Mucosa of rectum (tissue), 2 donors: ENCODE measurements around the gene SGTB.
A peak's percentile ranks its signal among the peaks of the same experiment; 100 is the strongest.
"Not testable (repeated sequence)": the region's sequence is repeated elsewhere in the genome, so short reads cannot be mapped to it uniquely, and the experiment has no call there.

Experiments used
- H3K27ac ChIP-seq, 2 donors: one replicate each; pipeline ENCODE4 v1.7.0; 2013; ENCODE audit warnings: inconsistent platforms in 2 of 2, low read depth in 2 of 2, low read length in 2 of 2
- H3K27me3 ChIP-seq, 2 donors: one replicate each; pipeline ENCODE4 v1.7.0; 2013; ENCODE audit warnings: low read length in 2 of 2; ENCODE audit not compliant: control insufficient read depth in 2 of 2, insufficient read depth in 2 of 2
- H3K36me3 ChIP-seq, 2 donors: one replicate each; pipeline ENCODE4 v1.7.0; 2013; ENCODE audit warnings: low read length in 2 of 2; ENCODE audit not compliant: control insufficient read depth in 2 of 2, insufficient read depth in 2 of 2
- H3K4me1 ChIP-seq, 2 donors: one replicate each; pipeline ENCODE4 v1.7.0; 2013; ENCODE audit warnings: low read length in 2 of 2, mild to moderate bottlenecking in 1 of 2; ENCODE audit not compliant: control insufficient read depth in 2 of 2, insufficient read depth in 2 of 2
- H3K4me3 ChIP-seq, 2 donors: one replicate each; pipeline ENCODE4 v1.7.0; 2013; ENCODE audit warnings: low read length in 2 of 2
- H3K9ac ChIP-seq, 2 donors: one replicate each; pipeline ENCODE4 v1.7.0; 2013; ENCODE audit warnings: low read length in 2 of 2, low read depth in 1 of 2, mild to moderate bottlenecking in 1 of 2
- H3K9me3 ChIP-seq, 2 donors: one replicate each; pipeline ENCODE4 v1.7.0; 2013; ENCODE audit warnings: low read length in 2 of 2; ENCODE audit not compliant: control insufficient read depth in 2 of 2
- donor health status: healthy.
- donor health status: Normal muscosa, but diverticular disease.

Gene SGTB

DNA sequence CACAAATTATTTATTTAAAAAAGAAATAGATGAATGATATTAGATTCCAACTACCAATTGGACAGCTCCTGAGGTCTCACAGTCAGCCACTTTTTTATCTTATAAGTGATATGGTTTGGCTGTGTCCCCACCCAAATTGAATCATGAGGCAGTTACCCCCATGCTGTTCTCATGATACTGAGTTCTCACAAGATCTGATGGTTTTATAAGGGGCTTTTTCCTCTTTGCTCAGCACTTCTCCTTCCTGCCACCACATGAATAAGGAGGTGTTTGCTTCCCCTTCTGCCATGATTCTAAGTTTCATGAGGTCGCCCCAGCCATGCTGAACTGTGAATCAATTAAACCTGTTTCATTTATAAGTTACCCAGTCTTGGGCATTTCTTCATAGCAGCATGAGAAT is 13.0 kb upstream of the SGTB start:
- no peak overlapping the region for H3K9ac ChIP-seq
- H3K4me3 ChIP-seq, result no peak overlapping the region
- no peaks in the 10 kb centered on the region for H3K4me1 ChIP-seq
- H3K27me3 ChIP-seq, result no peaks in the 10 kb centered on the region
- H3K9me3 ChIP-seq, result no peaks in the 10 kb centered on the region
- no peaks in the 10 kb centered on the region for H3K36me3 ChIP-seq
- H3K27ac ChIP-seq, result no peak overlapping the region

DNA sequence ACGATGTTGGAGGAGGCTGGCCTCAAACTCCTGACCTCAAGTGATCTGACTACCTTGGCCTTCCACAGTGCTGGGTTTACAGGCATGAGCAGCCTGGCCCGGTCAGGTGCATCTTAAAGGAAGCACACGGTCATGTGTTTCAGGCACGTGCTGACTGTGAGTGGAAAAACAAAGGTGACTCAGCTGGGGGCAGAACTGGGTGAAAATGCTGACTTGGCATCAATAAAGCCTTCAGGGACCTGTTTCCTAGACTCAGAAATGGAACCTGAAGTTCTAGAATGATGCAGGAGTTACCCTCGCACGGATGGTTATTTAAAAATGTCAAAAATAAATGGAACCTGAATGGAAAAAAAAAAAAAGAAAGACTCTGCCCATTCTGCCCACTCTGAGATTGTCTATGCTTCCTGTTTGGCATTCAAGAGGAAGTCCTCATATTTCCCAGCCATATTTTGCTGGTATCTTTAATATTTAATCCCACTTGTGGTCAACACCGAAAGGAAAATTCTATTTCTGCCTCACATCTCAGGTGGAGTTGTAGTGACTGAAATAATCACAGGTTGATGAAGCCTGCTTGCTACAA is 12.4 kb upstream of the SGTB start:
- H3K4me3 ChIP-seq, H3K9me3 ChIP-seq, H3K9ac ChIP-seq, H3K36me3 ChIP-seq, H3K27me3 ChIP-seq, H3K4me1 ChIP-seq, H3K27ac ChIP-seq: not testable (repeated sequence)

DNA sequence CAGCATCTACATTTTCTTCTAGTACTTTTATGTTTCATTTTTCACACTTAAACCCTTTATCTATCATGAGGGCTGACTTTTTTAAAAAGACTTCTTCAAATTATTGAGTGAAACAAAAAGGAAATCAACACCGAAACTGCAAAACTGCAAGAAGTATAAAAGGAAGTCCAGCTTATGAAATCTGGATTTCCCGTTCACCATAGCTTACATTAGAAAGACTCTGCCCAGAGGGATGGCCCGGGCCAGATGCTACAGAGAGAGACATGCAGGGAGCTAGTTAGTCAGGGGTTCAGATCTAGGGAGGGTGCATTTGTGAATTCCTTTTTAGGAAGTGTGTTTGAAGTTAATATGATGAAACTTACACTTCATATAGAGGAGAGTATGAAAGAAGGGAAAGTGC is 10.1 kb upstream of the SGTB start:
- H3K36me3 ChIP-seq, H3K9ac ChIP-seq, H3K27ac ChIP-seq: not testable (repeated sequence)

DNA sequence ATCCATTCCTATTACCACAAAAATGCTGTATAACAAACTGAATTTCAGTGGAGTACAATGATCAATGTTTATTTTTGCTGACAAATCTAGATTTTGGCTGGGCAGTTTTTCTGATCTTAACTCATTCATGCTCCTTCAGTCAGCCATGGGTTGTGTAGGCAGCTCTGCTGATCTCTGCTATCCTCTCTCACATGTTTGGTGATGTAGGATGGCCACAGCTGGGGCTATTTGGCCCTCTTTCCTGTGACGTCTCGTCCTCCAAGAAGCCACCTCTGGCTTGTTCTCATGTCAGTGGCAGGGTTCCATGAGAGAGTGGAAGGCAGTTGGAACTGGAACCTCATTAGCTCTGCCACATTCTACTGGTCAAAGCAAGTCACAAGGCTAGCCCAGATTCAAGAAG is 9.0 kb upstream of the SGTB start:
- no peak overlapping the region for H3K27ac ChIP-seq
- no peak overlapping the region for H3K4me3 ChIP-seq
- H3K9me3 ChIP-seq, result no peaks in the 10 kb centered on the region
- no peak overlapping the region for H3K9ac ChIP-seq
- H3K27me3 ChIP-seq, result no peaks in the 10 kb centered on the region
- no peaks in the 10 kb centered on the region for H3K36me3 ChIP-seq
- no peaks in the 10 kb centered on the region for H3K4me1 ChIP-seq

More for the DNA sequence above, 10.1 kb upstream of the SGTB start:
- not testable (repeated sequence) for H3K9me3 ChIP-seq, H3K4me1 ChIP-seq, H3K27me3 ChIP-seq, H3K4me3 ChIP-seq

DNA sequence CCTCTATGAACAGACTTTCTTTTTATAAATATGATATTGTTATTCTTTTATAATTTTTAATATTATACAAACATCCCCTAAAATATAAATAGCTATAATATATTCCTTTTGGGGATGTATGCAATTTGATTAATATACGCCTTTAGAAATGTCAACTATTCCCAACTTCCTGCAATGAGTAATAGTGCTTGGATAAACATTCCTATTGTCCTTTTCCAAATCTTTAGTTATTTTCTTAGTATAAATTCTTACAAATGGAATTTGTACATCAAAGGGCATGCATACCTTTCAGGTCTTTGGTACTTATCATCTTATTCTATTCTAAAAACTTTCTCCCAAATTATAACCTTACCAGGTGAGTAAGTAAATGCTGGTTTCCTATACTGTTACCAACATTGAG is 6.3 kb upstream of the SGTB start:
- no peak overlapping the region for H3K4me3 ChIP-seq
- no peaks in the 10 kb centered on the region for H3K36me3 ChIP-seq
- H3K27ac ChIP-seq, result no peak overlapping the region
- no peaks in the 10 kb centered on the region for H3K27me3 ChIP-seq
- H3K4me1 ChIP-seq, result no peaks in the 10 kb centered on the region
- H3K9ac ChIP-seq, result no peak overlapping the region
- no peaks in the 10 kb centered on the region for H3K9me3 ChIP-seq

DNA sequence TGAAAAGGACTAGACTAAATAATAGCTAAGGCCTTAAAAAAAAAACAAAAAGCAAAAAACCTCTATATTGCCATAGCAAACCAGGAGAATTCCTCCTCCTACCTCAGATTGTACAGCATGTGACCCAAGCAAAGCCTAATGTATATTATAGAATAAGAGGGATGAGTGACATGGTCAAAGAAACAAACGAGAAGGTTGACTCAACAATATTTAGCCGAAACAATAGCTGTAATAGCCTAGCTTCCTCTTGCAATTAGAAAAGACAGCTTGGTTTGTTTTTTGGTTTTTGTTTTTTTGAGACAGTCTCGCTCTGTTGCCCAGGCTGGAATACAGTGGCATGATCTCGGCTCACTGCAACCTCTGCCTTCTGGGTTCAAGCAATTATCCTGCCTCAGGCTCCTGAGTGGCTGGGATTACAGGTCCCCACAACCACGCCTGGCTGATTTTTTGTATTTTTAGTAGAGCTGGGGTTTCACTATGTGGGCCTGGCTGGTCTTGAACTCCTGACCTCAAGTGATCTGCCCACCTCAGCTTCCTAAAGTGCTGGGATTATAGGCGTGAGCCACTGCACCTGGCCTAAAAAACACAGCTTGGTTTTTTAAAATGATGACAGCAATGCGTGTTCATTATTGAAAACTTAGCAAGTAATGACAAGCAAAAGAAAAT is 5.7 kb upstream of the SGTB start:
- Histone ChIP-seq H3K36me3 (no peaks in the 10 kb centered on the region), H3K27me3 (no peaks in the 10 kb centered on the region), H3K9me3 (no peaks in the 10 kb centered on the region), H3K27ac (no peak overlapping the region), H3K4me1 (peaks cover 0 to 1% of the 10 kb centered on the region in 2 donors), H3K4me3 (no peak overlapping the region), H3K9ac (no peak overlapping the region)

DNA sequence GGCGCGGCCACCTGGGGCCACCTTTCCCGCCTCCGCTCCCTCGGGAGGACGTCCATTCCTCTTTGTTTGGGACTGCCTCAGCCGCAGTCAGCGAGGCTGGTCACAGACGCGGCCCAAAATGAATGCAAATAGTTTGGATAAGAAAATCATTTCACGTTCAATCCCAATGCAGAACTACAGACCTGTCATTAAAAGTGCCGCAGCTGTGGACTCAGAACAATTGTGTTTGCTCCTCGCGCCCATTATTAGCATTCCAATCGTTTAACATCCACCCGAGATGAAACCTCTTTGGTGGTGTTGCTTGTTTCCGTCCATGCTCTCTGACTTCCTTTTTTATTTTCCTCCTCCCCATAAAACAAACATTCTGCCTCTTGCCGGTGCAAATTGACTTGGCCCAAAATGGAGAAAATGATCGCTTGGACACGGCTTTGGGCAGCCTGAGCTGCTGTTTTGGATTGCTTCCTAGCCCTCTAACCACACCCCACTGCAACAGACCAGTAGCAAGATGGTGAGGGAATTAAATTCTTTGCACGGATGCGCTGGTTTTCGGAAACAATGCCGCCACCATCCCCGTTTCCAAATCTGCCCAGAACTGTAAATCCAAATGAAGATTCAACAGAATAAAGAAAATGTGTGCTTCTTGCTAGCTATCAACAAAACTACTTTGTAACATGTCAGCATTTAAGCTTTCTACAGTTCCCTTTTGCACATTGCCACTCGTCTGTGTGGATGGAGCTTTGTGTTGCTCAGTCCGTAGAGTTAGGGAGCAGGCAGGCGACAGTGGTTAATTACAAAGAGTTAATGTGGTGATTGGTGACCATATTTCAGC is 880 bp upstream of the SGTB start:
- H3K36me3 ChIP-seq, result no peaks in the 10 kb centered on the region
- H3K27me3 ChIP-seq, result no peaks in the 10 kb centered on the region
- peaks cover 4 to 5% of the 10 kb centered on the region in 2 donors for H3K4me1 ChIP-seq
- peak overlapping the region; percentile 0 to 72 for H3K9ac ChIP-seq
- peak overlapping the region; percentile 29 to 44 for H3K27ac ChIP-seq
- H3K4me3 ChIP-seq, result peak overlapping the region; percentile 83 to 85
- H3K9me3 ChIP-seq, result no peaks in the 10 kb centered on the region

DNA sequence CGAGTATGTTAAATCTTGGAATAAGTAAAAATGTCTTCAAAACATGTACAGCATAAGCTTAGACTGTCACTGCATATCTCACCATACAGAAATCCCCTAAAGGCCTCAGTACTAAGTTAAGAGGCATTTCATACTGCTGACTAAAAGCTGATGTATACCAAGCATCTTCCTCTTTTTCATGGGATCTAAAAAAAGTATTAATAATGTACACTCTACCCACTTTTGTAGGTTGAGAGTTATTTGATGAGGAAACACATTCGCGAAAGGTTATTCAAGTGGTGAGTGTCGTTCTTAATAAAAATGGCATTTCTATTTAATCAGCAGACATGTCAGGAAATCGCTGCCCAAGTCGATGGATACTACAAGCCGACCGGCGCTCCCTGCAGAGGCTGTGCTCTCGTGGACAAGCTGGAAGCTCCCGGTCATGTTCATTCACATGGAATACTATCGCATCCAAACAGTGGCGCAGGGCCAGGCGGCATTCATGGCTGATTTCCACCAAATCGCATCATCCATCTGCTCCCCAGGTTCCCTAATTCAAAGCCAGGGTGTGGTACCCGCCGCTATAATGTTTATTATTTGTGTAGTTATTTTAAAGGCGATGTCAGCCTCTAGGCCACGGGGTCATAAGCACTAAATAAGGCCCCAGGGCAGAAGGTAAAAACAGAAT is 724 bp downstream of the SGTB start:
- H3K36me3 ChIP-seq, result peaks cover 0 to 2% of the 10 kb centered on the region in 2 donors
- H3K9me3 ChIP-seq, result no peaks in the 10 kb centered on the region
- H3K9ac ChIP-seq, result peak overlapping the region; percentile 70 to 83
- H3K27ac ChIP-seq, result peak overlapping the region; percentile 72 to 74
- H3K4me3 ChIP-seq, result peak overlapping the region; percentile 83 to 85
- no peaks in the 10 kb centered on the region for H3K27me3 ChIP-seq
- H3K4me1 ChIP-seq, result peaks cover 4 to 5% of the 10 kb centered on the region in 2 donors

DNA sequence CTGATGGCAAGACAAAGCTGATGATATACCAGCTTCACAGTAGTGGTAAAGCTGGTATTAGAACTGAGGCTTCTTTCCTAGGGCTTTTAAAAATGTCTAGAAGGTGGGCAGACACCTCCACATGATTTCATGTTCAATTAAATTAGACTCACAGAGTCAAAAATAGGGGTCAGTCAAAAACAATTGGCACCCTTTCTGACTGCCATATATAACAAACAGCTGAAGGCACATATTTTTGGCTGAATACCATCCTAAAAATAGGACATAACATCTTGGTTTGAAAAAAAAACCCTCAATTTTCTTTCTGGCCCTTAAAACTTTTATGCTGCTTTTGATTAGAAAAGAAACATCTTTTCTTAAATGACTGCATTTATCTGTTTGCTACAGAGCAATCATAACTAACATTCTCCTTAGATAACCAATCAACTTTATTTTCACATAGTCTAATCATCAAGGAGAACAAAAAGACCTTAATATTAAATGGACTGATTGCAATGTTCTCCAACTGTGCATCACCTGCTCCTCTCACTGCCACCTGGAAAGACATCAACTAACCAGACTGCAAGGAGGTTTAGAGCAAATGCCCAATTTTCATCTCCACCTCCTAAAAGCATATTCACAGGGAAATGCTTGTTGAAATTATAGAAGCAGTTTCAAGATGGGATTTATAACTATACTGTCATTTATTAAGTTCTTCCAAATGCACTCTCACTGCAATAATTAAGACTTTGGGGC is 3.2 kb downstream of the SGTB start:
- H3K9ac ChIP-seq, result no peak overlapping the region
- peaks cover 0 to 2% of the 10 kb centered on the region in 2 donors for H3K36me3 ChIP-seq
- H3K4me3 ChIP-seq, result no peak overlapping the region
- H3K4me1 ChIP-seq, result peaks cover 4 to 5% of the 10 kb centered on the region in 2 donors
- no peaks in the 10 kb centered on the region for H3K9me3 ChIP-seq
- no peak overlapping the region for H3K27ac ChIP-seq
- no peaks in the 10 kb centered on the region for H3K27me3 ChIP-seq
